Activated naive CD8-positive, alpha-beta T cell (primary cell): ENCODE results near the gene DNM3.

Experiments used
- H3K27ac Mint-ChIP-seq: one replicate; pipeline ENCODE4 v1.8.0; 2021; ENCODE audit warnings: mixed read lengths
- H3K27me3 Mint-ChIP-seq: one replicate; pipeline ENCODE4 v1.8.0; 2021; ENCODE audit warnings: mixed read lengths
- H3K36me3 Mint-ChIP-seq: one replicate; pipeline ENCODE4 v1.8.0; 2021; ENCODE audit warnings: mixed read lengths
- H3K4me1 Mint-ChIP-seq: one replicate; pipeline ENCODE4 v1.8.0; 2021; ENCODE audit warnings: low read depth, mixed read lengths
- H3K4me3 Mint-ChIP-seq: one replicate; pipeline ENCODE4 v1.8.0; 2021; ENCODE audit warnings: mild to moderate bottlenecking, mixed read lengths
- H3K9me3 Mint-ChIP-seq: one replicate; pipeline ENCODE4 v1.8.0; 2021; ENCODE audit warnings: low read depth, mixed read lengths

DNM3 gene

GRCh38 chr1:172455451-172455850 lies 614.2 kb downstream of the DNM3 start:
- no peak overlapping the region for H3K4me3 Mint-ChIP-seq
- H3K27ac Mint-ChIP-seq = no peak overlapping the region
- peaks cover 2% of the 10 kb centered on the region for H3K27me3 Mint-ChIP-seq
- no peaks in the 10 kb centered on the region for H3K36me3 Mint-ChIP-seq
- H3K4me1 Mint-ChIP-seq = peaks cover 9% of the 10 kb centered on the region
- H3K9me3 Mint-ChIP-seq = no peaks in the 10 kb centered on the region

GRCh38 chr1:172456344-172456769 lies 615.1 kb downstream of the DNM3 start:
- no peak overlapping the region for H3K4me3 Mint-ChIP-seq
- H3K9me3 Mint-ChIP-seq = no peaks in the 10 kb centered on the region
- no peak overlapping the region for H3K27ac Mint-ChIP-seq
- H3K36me3 Mint-ChIP-seq = no peaks in the 10 kb centered on the region
- peaks cover 2% of the 10 kb centered on the region for H3K27me3 Mint-ChIP-seq
- peaks cover under 1% of the 10 kb centered on the region for H3K4me1 Mint-ChIP-seq

- no peaks in the 10 kb centered on the region for H3K4me1 Mint-ChIP-seq
- H3K27ac Mint-ChIP-seq = no peak overlapping the region
- no peak overlapping the region for H3K4me3 Mint-ChIP-seq
- H3K36me3 Mint-ChIP-seq = no peaks in the 10 kb centered on the region
- no peaks in the 10 kb centered on the region for H3K9me3 Mint-ChIP-seq
- H3K27me3 Mint-ChIP-seq = peaks cover 2% of the 10 kb centered on the region
Observed at GRCh38 chr1:172457479-172458130, 616.3 kb downstream of the DNM3 start.

- H3K27ac Mint-ChIP-seq = no peak overlapping the region
Observed at GRCh38 chr1:172460177-172460576, 618.9 kb downstream of the DNM3 start.

GRCh38 chr1:172460887-172461315 lies 619.6 kb downstream of the DNM3 start:
- H3K27me3 Mint-ChIP-seq = peaks cover 4% of the 10 kb centered on the region
- no peak overlapping the region for H3K27ac Mint-ChIP-seq
- no peaks in the 10 kb centered on the region for H3K4me1 Mint-ChIP-seq
- no peaks in the 10 kb centered on the region for H3K36me3 Mint-ChIP-seq
- H3K4me3 Mint-ChIP-seq = no peak overlapping the region
- no peaks in the 10 kb centered on the region for H3K9me3 Mint-ChIP-seq

More at GRCh38 chr1:172460177-172460576, 618.9 kb downstream of the DNM3 start:
- no peaks in the 10 kb centered on the region for H3K9me3 Mint-ChIP-seq
- no peaks in the 10 kb centered on the region for H3K36me3 Mint-ChIP-seq
- H3K4me1 Mint-ChIP-seq = no peaks in the 10 kb centered on the region
- peaks cover 2% of the 10 kb centered on the region for H3K27me3 Mint-ChIP-seq
- no peak overlapping the region for H3K4me3 Mint-ChIP-seq
